Liver (tissue), 9 donors: ENCODE results near the gene CADPS. TPM values are rescaled to one million over a fixed set of nuclear protein-coding genes. Genes with fewer than 3 reads are reported as not detected.

Experiments used
- DNase-seq: peaks from one replicate; pipeline ENCODE4 v3.0.0-alpha.2; 2017; ENCODE audit warnings: low spot score
- H3K27ac ChIP-seq, 2 donors: one replicate each; pipeline ENCODE4 v1.7.0; 2013; ENCODE audit warnings: inconsistent platforms in 2 of 2, low read length in 2 of 2, control low read depth in 1 of 2, low read depth in 1 of 2, mild to moderate bottlenecking in 1 of 2
- H3K27me3 ChIP-seq, 4 donors: one replicate each; pipeline versions ENCODE4 v1.6.1 to v1.7.0; 2013; ENCODE audit warnings: low read length in 3 of 4, inconsistent platforms in 1 of 4, mild to moderate bottlenecking in 1 of 4, moderate library complexity in 1 of 4; ENCODE audit not compliant: control insufficient read depth in 4 of 4, insufficient read depth in 4 of 4
- H3K36me3 ChIP-seq, 4 donors: one replicate each; pipeline versions ENCODE4 v1.6.1 to v1.7.0; 2013; ENCODE audit warnings: low read length in 3 of 4, mild to moderate bottlenecking in 3 of 4, low read depth in 1 of 4, moderate library complexity in 1 of 4; ENCODE audit not compliant: control insufficient read depth in 4 of 4, insufficient read depth in 3 of 4
- H3K4me1 ChIP-seq, 4 donors: one replicate each; pipeline versions ENCODE4 v1.6.1 to v1.7.0; 2013; ENCODE audit warnings: low read length in 3 of 4, mild to moderate bottlenecking in 3 of 4, moderate library complexity in 1 of 4; ENCODE audit not compliant: control insufficient read depth in 4 of 4, insufficient read depth in 4 of 4
- H3K4me3 ChIP-seq, 3 donors: one replicate each; pipeline versions ENCODE4 v1.6.1 to v1.7.0; 2013; ENCODE audit warnings: low read length in 3 of 3, control low read depth in 1 of 3, low read depth in 1 of 3, mild to moderate bottlenecking in 1 of 3
- H3K9ac ChIP-seq, 2 donors: one replicate each; pipeline ENCODE4 v1.7.0; 2013; ENCODE audit warnings: low read length in 2 of 2, mild to moderate bottlenecking in 2 of 2, moderate library complexity in 2 of 2, control low read depth in 1 of 2, low read depth in 1 of 2
- H3K9me3 ChIP-seq, 4 donors: one replicate each; pipeline versions ENCODE4 v1.6.1 to v1.7.0; 2013; ENCODE audit warnings: low read length in 3 of 4; ENCODE audit not compliant: control insufficient read depth in 4 of 4
- CTCF ChIP-seq: fragments of 150-350 bp; IDR thresholded peaks from 2 replicates; pipeline ENCODE4 v1.5.1; 2017; ENCODE audit warnings: improper control_type of control experiment, low read depth, low read length; ENCODE audit not compliant: missing input control
- EGR1 ChIP-seq, 2 donors: IDR thresholded peaks; 2 replicates each; pipeline ENCODE4 v1.6.1; 2016 to 2018; ENCODE audit warnings: antibody characterized with exemption in 2 of 2, low read depth in 2 of 2
- FOXA1 ChIP-seq: IDR thresholded peaks from 2 replicates; pipeline ENCODE4 v1.6.1; 2016; ENCODE audit warnings: antibody characterized with exemption
- FOXA2 ChIP-seq: IDR thresholded peaks from 2 replicates; pipeline ENCODE4 v1.6.1; 2016; ENCODE audit warnings: antibody characterized with exemption
- GABPA ChIP-seq, 2 donors: IDR thresholded peaks in 1 of 2; conservative IDR thresholded peaks in 1 of 2; 2 replicates each; pipeline ENCODE4 v1.6.1; 2016; ENCODE audit warnings: antibody characterized with exemption in 2 of 2, mild to moderate bottlenecking in 1 of 2, moderate library complexity in 1 of 2
- HNF4A ChIP-seq, 2 donors: conservative IDR thresholded peaks; 2 replicates each; pipeline ENCODE4 v1.6.1; 2016; ENCODE audit warnings: antibody characterized with exemption in 2 of 2, mild to moderate bottlenecking in 2 of 2
- HNF4G ChIP-seq: IDR thresholded peaks from 2 replicates; pipeline ENCODE4 v1.6.1; 2016; ENCODE audit warnings: antibody characterized with exemption
- JUND ChIP-seq, 2 donors: IDR thresholded peaks; 2 replicates each; pipeline ENCODE4 v1.6.1; 2016; ENCODE audit warnings: antibody characterized with exemption in 2 of 2
- RAD21 ChIP-seq, 2 donors: IDR thresholded peaks; 2 replicates each; pipeline ENCODE4 v1.6.1; 2016; ENCODE audit warnings: antibody characterized with exemption in 2 of 2, mild to moderate bottlenecking in 2 of 2
- REST ChIP-seq: IDR thresholded peaks from 2 replicates; pipeline ENCODE4 v1.6.1; 2016; ENCODE audit warnings: antibody characterized with exemption, mild to moderate bottlenecking
- RXRA ChIP-seq, 2 donors: IDR thresholded peaks; 2 replicates each; pipeline ENCODE4 v1.6.1; 2017 to 2018; ENCODE audit warnings: antibody characterized with exemption in 2 of 2, mild to moderate bottlenecking in 1 of 2
- SP1 ChIP-seq: IDR thresholded peaks from 2 replicates; pipeline ENCODE4 v1.6.1; 2018; ENCODE audit warnings: antibody characterized with exemption, mild to moderate bottlenecking
- TAF1 ChIP-seq: conservative IDR thresholded peaks from 2 replicates; pipeline ENCODE4 v1.6.1; 2016; ENCODE audit warnings: antibody characterized with exemption, mild to moderate bottlenecking
- YY1 ChIP-seq: IDR thresholded peaks from 2 replicates; pipeline ENCODE4 v1.6.1; 2016; ENCODE audit warnings: antibody characterized with exemption, mild to moderate bottlenecking
- ZBTB33 ChIP-seq: IDR thresholded peaks from 2 replicates; pipeline ENCODE4 v1.6.1; 2016; ENCODE audit warnings: antibody characterized with exemption
- whole genome bisulfite sequencing: extraction: QIAGEN DNeasy Blood & Tissue Kit; methylation state at CpG from one replicate; pipeline ENCODE4 v1.1.7; 2013; 5-methylcytosine and 5-hydroxymethylcytosine counted together
- polyA plus RNA-seq, 2 donors: library from polyadenylated mRNA; stranded (reverse) in 1 of 2; unstranded in 1 of 2; fragments of 200-250 nt in 1 of 2; fragments of >200 nt in 1 of 2; fragmentation: Nextera tagmentation in 1 of 2; extraction: Ambion mirVana in 1 of 2; gene quantifications; one replicate each; pipeline versions ENCODE4 v1.2.1 to v1.2.3, GENCODE V29; 2013 to 2015
- total RNA-seq, 2 donors: library from RNA; depleted of rRNA; stranded (reverse); fragments of >200 nt; gene quantifications; one replicate each; pipeline ENCODE4 v1.2.3, GENCODE V29; 2014
- donor health status: healthy.
- donor health status: healthy.
- donor health status: healthy.
- donor health status: healthy.
- donor health status: healthy.

Gene CADPS
- total and polyA plus RNA-seq, 4 donors, result 0.05 to 0.37 (median 0.17) TPM; not detected in 1

- no peaks in the 10 kb centered on the region for H3K4me1 ChIP-seq
- 81% methylated on average over 9 of the region's 9 CpGs for WGBS
Observed at GRCh38 chr3:62479326-62479725, 395.9 kb downstream of the CADPS start.

GRCh38 chr3:62475306-62475705 lies 399.9 kb downstream of the CADPS start:
- Histone ChIP-seq H3K4me1 (no peaks in the 10 kb centered on the region), H3K4me3 (no peak overlapping the region), H3K9me3 (no peaks in the 10 kb centered on the region), H3K27me3 (peaks cover 0 to 3% (median 0%) of the 10 kb centered on the region in 4 donors), H3K27ac (no peak overlapping the region), H3K9ac (no peak overlapping the region), H3K36me3 (no peaks in the 10 kb centered on the region)
- no peak for DNase-seq
- TF ChIP-seq FOXA2, result no peak
- no peak for TF ChIP-seq ZBTB33
- no peak for TF ChIP-seq REST
- no peak for TF ChIP-seq CTCF
- no peak for TF ChIP-seq HNF4A (conservative IDR thresholded peaks at IDR 0.05)
- TF ChIP-seq RAD21 (IDR thresholded peaks at IDR 0.05), result no peak

More at GRCh38 chr3:62479326-62479725, 395.9 kb downstream of the CADPS start:
- Histone ChIP-seq H3K9me3 (no peaks in the 10 kb centered on the region), H3K27ac (no peak overlapping the region), H3K27me3 (peaks cover 0 to 3% (median 0%) of the 10 kb centered on the region in 4 donors), H3K9ac (no peak overlapping the region), H3K4me3 (no peak overlapping the region), H3K36me3 (no peaks in the 10 kb centered on the region)
- TF ChIP-seq FOXA2, result no peak
- no peak for TF ChIP-seq EGR1 (IDR thresholded peaks at IDR 0.05; ENCODE audit: low read depth in 2 of 2)
- no peak for TF ChIP-seq YY1
- no peak for TF ChIP-seq REST
- no peak for TF ChIP-seq ZBTB33
- TF ChIP-seq RXRA (IDR thresholded peaks at IDR 0.05), result no peak
- no peak for TF ChIP-seq SP1
- TF ChIP-seq HNF4G, result no peak
- TF ChIP-seq JUND (IDR thresholded peaks at IDR 0.05), result no peak
- TF ChIP-seq RAD21 (IDR thresholded peaks at IDR 0.05), result no peak
- no peak for TF ChIP-seq HNF4A (conservative IDR thresholded peaks at IDR 0.05)
- no peak for TF ChIP-seq TAF1
- no peak for TF ChIP-seq GABPA (IDR thresholded peaks at IDR 0.05 in 1 of 2, conservative IDR thresholded peaks at IDR 0.05 in 1 of 2)
- no peak for TF ChIP-seq FOXA1
- no peak for DNase-seq
